Activated naive CD4-positive, alpha-beta T cell treated with anti-CD3 and anti-CD28 coated beads, Interleukin-2, amount 50 U/mL, for 72 hours (primary cell): ENCODE data around the gene PRR18. TPM values are rescaled to one million over a fixed set of nuclear protein-coding genes. Genes with fewer than 3 reads are reported as not detected.
"Not testable (repeated sequence)": the region's sequence is repeated elsewhere in the genome, so short reads cannot be mapped to it uniquely, and the experiment has no call there.

Experiments used
- ATAC-seq, 2 donors: fragments of 150-1000 bp; cut with Tn5 transposase; 2 replicates each; pipeline ENCODE4 v1.10.0; 2021; ENCODE audit warnings: mild to moderate bottlenecking in 2 of 2, moderate library complexity in 2 of 2
- DNase-seq, 2 donors: peaks; one replicate each; pipeline ENCODE4 v3.0.0; 2021 to 2022; ENCODE audit warnings: low spot score in 2 of 2
- H3K27ac Mint-ChIP-seq, 2 donors: one replicate each; pipeline ENCODE4 v1.8.0; 2022; ENCODE audit warnings: mild to moderate bottlenecking in 2 of 2, mixed read lengths in 2 of 2
- H3K36me3 Mint-ChIP-seq, 2 donors: one replicate each; pipeline ENCODE4 v1.8.0; 2022; ENCODE audit warnings: mixed read lengths in 2 of 2
- H3K9me3 Mint-ChIP-seq, 2 donors: one replicate each; pipeline ENCODE4 v1.8.0; 2022; ENCODE audit warnings: mixed read lengths in 2 of 2
- total RNA-seq, 2 donors: library from RNA; stranded (reverse); gene quantifications; one replicate each; pipeline ENCODE4 v1.2.3, GENCODE V29; 2022

PRR18 gene
- under 1 TPM in 1 of 2 donors, not detected in 1; 0.14 TPM for total RNA-seq

GRCh38 chr6:166308033-166308768 is at the start of gene PRR18:
Gene PRR18 (minus strand): TSS chr6:166308392. CDS start chr6:166308142, 250 bp downstream.
- DNase-seq (peak in 1 of 2 donors; percentile 27), ATAC-seq (peak; percentile 42 to 58)
- H3K9me3 Mint-ChIP-seq = no peaks in the 10 kb centered on the region
- H3K36me3 Mint-ChIP-seq = no peaks in the 10 kb centered on the region
- H3K27ac Mint-ChIP-seq = no peak within 1 kb of the TSS

GRCh38 chr6:166355552-166355951 is 47.4 kb upstream of the PRR18 start:
- Mint-ChIP-seq H3K9me3 (peaks cover 3% of the 10 kb centered on the region in 2 donors), H3K36me3 (peaks cover 0 to 10% of the 10 kb centered on the region in 2 donors), H3K27ac (no peak overlapping the region)
- no peak for ATAC-seq
- DNase-seq = no peak

- Mint-ChIP-seq H3K9me3 (peaks cover 6 to 8% of the 10 kb centered on the region in 2 donors), H3K36me3 (peaks cover 0 to 14% of the 10 kb centered on the region in 2 donors), H3K27ac (no peak overlapping the region)
- ATAC-seq = no peak
- DNase-seq = no peak
These were observed 46.8 kb upstream of the PRR18 start for GRCh38 chr6:166354965-166355364.

DNA sequence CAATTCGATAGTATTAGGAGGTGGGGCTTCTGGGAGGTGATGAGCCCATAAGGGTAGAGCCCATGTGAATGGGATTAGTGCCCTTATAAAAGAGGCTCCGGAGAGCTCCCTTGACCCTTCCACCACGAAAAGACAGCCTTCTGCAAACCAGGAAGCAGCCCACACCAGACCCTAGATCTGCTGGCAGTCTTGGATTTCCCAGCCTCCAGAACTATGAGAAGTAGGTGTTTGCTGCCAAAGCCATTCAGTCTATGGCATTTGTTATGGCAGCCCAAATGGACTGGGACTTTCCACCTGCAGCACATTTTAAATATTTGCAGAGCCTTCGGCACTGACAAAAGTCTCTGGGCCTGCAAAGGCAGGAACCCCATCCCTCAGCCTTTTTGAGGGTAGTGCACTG is 46.0 kb upstream of the PRR18 start:
- peaks cover 8 to 13% of the 10 kb centered on the region in 2 donors for H3K9me3 Mint-ChIP-seq
- H3K27ac Mint-ChIP-seq = no peak overlapping the region
- peaks cover 8 to 14% of the 10 kb centered on the region in 2 donors for H3K36me3 Mint-ChIP-seq
- no peak for DNase-seq
- no peak for ATAC-seq

- ATAC-seq = no peak
- DNase-seq = no peak
- H3K36me3 Mint-ChIP-seq = peaks cover 9 to 14% of the 10 kb centered on the region in 2 donors
- H3K9me3 Mint-ChIP-seq = peaks cover 8 to 14% of the 10 kb centered on the region in 2 donors
- no peak overlapping the region for H3K27ac Mint-ChIP-seq
These were observed 45.3 kb upstream of the PRR18 start for GRCh38 chr6:166353507-166353906.

DNA sequence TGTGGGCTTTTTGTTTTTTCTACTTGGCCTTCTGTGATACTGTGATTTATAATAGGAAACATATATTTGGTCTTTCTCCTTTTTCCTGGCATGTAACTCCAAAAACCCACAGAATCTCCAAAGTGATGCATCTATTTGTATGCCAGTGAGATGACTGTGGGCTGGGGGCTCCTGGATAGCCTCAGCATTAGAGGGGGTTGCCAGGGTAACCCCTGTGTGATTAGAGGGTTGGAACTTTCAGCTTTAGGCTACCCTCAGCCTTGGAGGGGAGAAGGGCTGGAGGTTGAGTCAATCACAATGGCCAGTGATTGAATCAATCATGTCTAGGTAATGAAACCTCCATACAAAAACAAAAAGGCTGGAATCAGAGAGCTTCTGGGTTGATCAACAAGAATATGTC is 44.7 kb upstream of the PRR18 start:
- ATAC-seq (no peak), DNase-seq (no peak)
- Mint-ChIP-seq H3K36me3 (peaks cover 9 to 14% of the 10 kb centered on the region in 2 donors), H3K9me3 (peaks cover 8 to 14% of the 10 kb centered on the region in 2 donors), H3K27ac (no peak overlapping the region)

DNA sequence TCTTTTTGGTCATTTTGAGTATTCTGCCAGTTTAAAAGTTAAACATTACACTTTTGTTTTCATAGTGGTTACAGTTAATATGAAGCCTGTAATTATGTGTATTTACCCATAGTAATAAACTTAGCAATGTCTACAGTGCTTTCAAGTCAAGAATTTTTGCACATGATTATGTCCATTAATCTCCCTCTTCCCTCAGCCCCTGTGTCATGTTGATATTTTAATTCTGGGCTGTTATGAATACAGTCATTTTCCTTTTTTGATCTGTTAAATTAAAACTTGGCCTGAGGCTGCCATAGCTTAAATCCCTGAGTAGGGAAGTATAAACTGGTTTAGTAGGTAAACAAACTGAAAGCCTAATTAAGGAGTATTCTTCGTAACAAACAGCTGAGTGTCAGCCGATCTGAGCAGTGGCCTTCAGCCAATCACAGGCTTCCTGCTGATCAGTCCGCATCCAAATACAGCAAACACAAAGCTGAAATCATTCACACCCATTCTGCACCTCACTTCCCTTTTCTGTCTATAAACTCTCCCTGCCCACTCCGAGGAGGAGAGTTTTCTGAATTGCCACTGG is 43.6 kb upstream of the PRR18 start:
- ATAC-seq (no peak), DNase-seq (no peak)
- no peak overlapping the region for H3K27ac Mint-ChIP-seq
- peaks cover 8 to 14% of the 10 kb centered on the region in 2 donors for H3K9me3 Mint-ChIP-seq
- peaks cover 9 to 14% of the 10 kb centered on the region in 2 donors for H3K36me3 Mint-ChIP-seq

GRCh38 chr6:166348305-166348949 is 40.2 kb upstream of the PRR18 start:
- H3K9me3 Mint-ChIP-seq = peaks cover 8 to 14% of the 10 kb centered on the region in 2 donors
- no peak overlapping the region for H3K27ac Mint-ChIP-seq
- DNase-seq (no peak), ATAC-seq (peak; percentile 44 to 94)
- H3K36me3 Mint-ChIP-seq = peaks cover 9 to 14% of the 10 kb centered on the region in 2 donors

DNA sequence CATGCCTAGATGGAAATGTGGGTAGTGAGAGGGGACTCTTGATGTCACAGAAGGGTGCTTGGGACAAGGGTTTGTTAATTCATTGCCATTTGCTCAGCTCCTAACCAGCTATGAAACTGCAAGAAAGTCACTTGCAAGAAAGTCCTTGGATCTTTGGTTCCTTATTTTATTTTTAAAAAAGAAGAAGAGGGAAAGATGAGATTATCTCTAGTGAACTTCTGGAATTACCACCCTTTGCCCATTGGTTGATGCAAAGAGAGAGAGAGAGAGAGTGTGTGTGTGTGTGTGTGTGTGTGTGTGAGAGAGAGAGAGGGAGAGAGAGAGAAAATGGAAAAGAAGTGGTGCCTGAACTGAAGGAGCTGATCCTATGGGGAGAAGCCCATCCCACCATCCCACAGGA is 38.8 kb upstream of the PRR18 start:
- DNase-seq (no peak), ATAC-seq (no peak)
- peaks cover 11 to 12% of the 10 kb centered on the region in 2 donors for H3K36me3 Mint-ChIP-seq
- peaks cover 8 to 14% of the 10 kb centered on the region in 2 donors for H3K9me3 Mint-ChIP-seq
- H3K27ac Mint-ChIP-seq = no peak overlapping the region

- Mint-ChIP-seq H3K9me3 (peaks cover 8 to 14% of the 10 kb centered on the region in 2 donors), H3K36me3 (peaks cover 12 to 16% of the 10 kb centered on the region in 2 donors)
- no peak for ATAC-seq
These were observed 38.3 kb upstream of the PRR18 start for GRCh38 chr6:166346449-166346848.

GRCh38 chr6:166345672-166346071 is 37.5 kb upstream of the PRR18 start:
- not testable (repeated sequence) for DNase-seq, ATAC-seq, H3K27ac Mint-ChIP-seq
- Mint-ChIP-seq H3K36me3 (peaks cover 10 to 17% of the 10 kb centered on the region in 2 donors), H3K9me3 (peaks cover 6 to 13% of the 10 kb centered on the region in 2 donors)

More at GRCh38 chr6:166346449-166346848, 38.3 kb upstream of the PRR18 start:
- no peak for DNase-seq
- H3K27ac Mint-ChIP-seq = no peak overlapping the region

DNA sequence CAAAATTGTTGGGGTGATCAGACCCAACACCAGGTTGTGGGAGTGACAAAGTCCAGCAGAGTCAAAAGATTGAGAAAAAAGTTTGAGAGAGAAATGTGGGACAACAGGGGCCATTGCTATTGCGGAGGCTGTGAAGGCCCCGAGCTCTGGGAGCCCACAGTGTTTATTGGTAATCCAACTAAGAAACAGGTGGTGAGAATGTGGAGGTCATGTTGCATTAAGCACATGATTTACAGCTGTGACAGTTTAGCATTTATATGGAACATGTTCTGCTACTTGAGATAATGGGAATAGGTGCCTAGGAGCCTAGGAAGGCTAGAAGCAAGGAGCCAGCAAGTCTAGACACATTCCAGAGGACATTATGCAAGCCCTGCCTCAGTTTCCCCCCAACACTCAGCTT is 36.7 kb upstream of the PRR18 start:
- not testable (repeated sequence) for DNase-seq, H3K9me3 Mint-ChIP-seq, ATAC-seq, H3K27ac Mint-ChIP-seq
- peaks cover 6 to 17% of the 10 kb centered on the region in 2 donors for H3K36me3 Mint-ChIP-seq

GRCh38 chr6:166344240-166344639 is 36.0 kb upstream of the PRR18 start:
- Mint-ChIP-seq H3K9me3 (peaks cover 0 to 2% of the 10 kb centered on the region in 2 donors), H3K27ac (no peak overlapping the region), H3K36me3 (peaks cover 6 to 11% of the 10 kb centered on the region in 2 donors)
- DNase-seq (no peak), ATAC-seq (no peak)

- no peaks in the 10 kb centered on the region for H3K9me3 Mint-ChIP-seq
- DNase-seq (no peak), ATAC-seq (no peak)
- peak overlapping the region in 1 of 2 donors; percentile 86 for H3K27ac Mint-ChIP-seq
- H3K36me3 Mint-ChIP-seq = peaks cover 6 to 8% of the 10 kb centered on the region in 2 donors
These were observed 34.9 kb upstream of the PRR18 start for GRCh38 chr6:166343150-166343487.

- H3K27ac Mint-ChIP-seq = peak within 1 kb of the TSS; percentile 86 to 93
- DNase-seq = peak; percentile 70 to 88
- H3K36me3 Mint-ChIP-seq = peaks cover 7 to 11% of the 10 kb centered on the region in 2 donors
These were observed 34.4 kb upstream of the PRR18 start, which contains the start of gene SFT2D1 for GRCh38 chr6:166342349-166343149. Gene SFT2D1 (minus strand): TSS chr6:166342545. CDS start chr6:166342481, 64 bp downstream.

GRCh38 chr6:166341977-166342348 is 33.8 kb upstream of the PRR18 start:
- H3K9me3 Mint-ChIP-seq = no peaks in the 10 kb centered on the region
- H3K27ac Mint-ChIP-seq = peak overlapping the region; percentile 86 to 93
- peaks cover 10 to 16% of the 10 kb centered on the region in 2 donors for H3K36me3 Mint-ChIP-seq
- no peak for ATAC-seq
- DNase-seq = no peak

More at GRCh38 chr6:166342349-166343149, 34.4 kb upstream of the PRR18 start, which contains the start of gene SFT2D1:
- ATAC-seq = peak; percentile 87 to 90
- H3K9me3 Mint-ChIP-seq = no peaks in the 10 kb centered on the region
